ENCODE data around the gene ZNF407.

- TF ChIP-seq, protein P1, sequence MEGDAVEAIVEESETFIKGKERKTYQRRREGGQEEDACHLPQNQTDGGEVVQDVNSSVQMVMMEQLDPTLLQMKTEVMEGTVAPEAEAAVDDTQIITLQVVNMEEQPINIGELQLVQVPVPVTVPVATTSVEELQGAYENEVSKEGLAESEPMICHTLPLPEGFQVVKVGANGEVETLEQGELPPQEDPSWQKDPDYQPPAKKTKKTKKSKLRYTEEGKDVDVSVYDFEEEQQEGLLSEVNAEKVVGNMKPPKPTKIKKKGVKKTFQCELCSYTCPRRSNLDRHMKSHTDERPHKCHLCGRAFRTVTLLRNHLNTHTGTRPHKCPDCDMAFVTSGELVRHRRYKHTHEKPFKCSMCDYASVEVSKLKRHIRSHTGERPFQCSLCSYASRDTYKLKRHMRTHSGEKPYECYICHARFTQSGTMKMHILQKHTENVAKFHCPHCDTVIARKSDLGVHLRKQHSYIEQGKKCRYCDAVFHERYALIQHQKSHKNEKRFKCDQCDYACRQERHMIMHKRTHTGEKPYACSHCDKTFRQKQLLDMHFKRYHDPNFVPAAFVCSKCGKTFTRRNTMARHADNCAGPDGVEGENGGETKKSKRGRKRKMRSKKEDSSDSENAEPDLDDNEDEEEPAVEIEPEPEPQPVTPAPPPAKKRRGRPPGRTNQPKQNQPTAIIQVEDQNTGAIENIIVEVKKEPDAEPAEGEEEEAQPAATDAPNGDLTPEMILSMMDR (IDR thresholded peaks at IDR 0.05; ENCODE audit: low read depth, low read length, poor library complexity, severe bottlenecking) = no peak
- no peak for TF ChIP-seq EZH2phosphoT487 (IDR thresholded peaks at IDR 0.05; ENCODE audit: borderline replicate concordance, low read length)
These were observed 403.2 kb downstream of the ZNF407 start for GRCh38 chr18:75000920-75001319.
